GM19395 (cell line): ENCODE measurements around the gene DSCAM.

Experiments
- ATAC-seq: cut with Tn5 transposase; IDR thresholded peaks from one replicate; pipeline ENCODE4 v1.9.1; 2021; ENCODE audit warnings: mild to moderate bottlenecking, moderate library complexity; ENCODE audit not compliant: unreplicated experiment

DSCAM gene

GRCh38 chr21:40153351-40153750 is 693.6 kb downstream of the DSCAM start:
- ATAC-seq = no peak

- ATAC-seq = no peak
These were observed 694.5 kb downstream of the DSCAM start for GRCh38 chr21:40152476-40152875.

GRCh38 chr21:40151611-40152010 is 695.3 kb downstream of the DSCAM start:
- ATAC-seq = no peak

GRCh38 chr21:40146216-40146837 is 700.6 kb downstream of the DSCAM start:
- ATAC-seq = no peak

- ATAC-seq = no peak
These were observed 703.0 kb downstream of the DSCAM start for GRCh38 chr21:40143822-40144525.

- ATAC-seq = no peak
These were observed 705.3 kb downstream of the DSCAM start for GRCh38 chr21:40141621-40142020.

- ATAC-seq = no peak
These were observed 706.3 kb downstream of the DSCAM start for GRCh38 chr21:40140675-40141074.

- ATAC-seq = no peak
These were observed 707.3 kb downstream of the DSCAM start for GRCh38 chr21:40139636-40140035.

GRCh38 chr21:40136571-40136970 is 710.4 kb downstream of the DSCAM start:
- no peak for ATAC-seq

- no peak for ATAC-seq
These were observed 712.0 kb downstream of the DSCAM start for GRCh38 chr21:40134731-40135492.

- no peak for ATAC-seq
These were observed 716.5 kb downstream of the DSCAM start for GRCh38 chr21:40130476-40130875.

GRCh38 chr21:40129809-40130208 is 717.1 kb downstream of the DSCAM start:
- ATAC-seq = no peak

GRCh38 chr21:40128891-40129290 is 718.1 kb downstream of the DSCAM start:
- no peak for ATAC-seq

- no peak for ATAC-seq
These were observed 725.9 kb downstream of the DSCAM start for GRCh38 chr21:40120940-40121575.

GRCh38 chr21:40118527-40118926 is 728.4 kb downstream of the DSCAM start:
- ATAC-seq = no peak

- no peak for ATAC-seq
These were observed 729.7 kb downstream of the DSCAM start for GRCh38 chr21:40117236-40117635.

GRCh38 chr21:40115775-40116174 is 731.2 kb downstream of the DSCAM start:
- ATAC-seq = no peak

- ATAC-seq = no peak
These were observed 744.3 kb downstream of the DSCAM start for GRCh38 chr21:40102682-40103081.

GRCh38 chr21:40099809-40100208 is 747.1 kb downstream of the DSCAM start:
- no peak for ATAC-seq

- ATAC-seq = no peak
These were observed 751.5 kb downstream of the DSCAM start for GRCh38 chr21:40095477-40095876.

- no peak for ATAC-seq
These were observed 766.6 kb downstream of the DSCAM start for GRCh38 chr21:40080385-40080784.
